ENCODE measurements around the gene GUK1.
"Not testable (repeated sequence)": the region's sequence is repeated elsewhere in the genome, so short reads cannot be mapped to it uniquely, and the experiment has no call there.

GUK1 gene

GRCh38 chr1:228105270-228105995 lies 34.6 kb upstream of the GUK1 start:
- DNase-seq, result no peak

GRCh38 chr1:228105996-228106799 lies 33.9 kb upstream of the GUK1 start:
- DNase-seq, result no peak

GRCh38 chr1:228106800-228107054 lies 33.4 kb upstream of the GUK1 start:
- DNase-seq, result no peak

- no peak for DNase-seq
These were observed 32.4 kb upstream of the GUK1 start for GRCh38 chr1:228107636-228108035.

GRCh38 chr1:228108055-228108690 lies 31.9 kb upstream of the GUK1 start:
- no peak for DNase-seq

- DNase-seq, result no peak
These were observed 31.4 kb upstream of the GUK1 start for GRCh38 chr1:228108742-228109072.

GRCh38 chr1:228109073-228109961 lies 30.8 kb upstream of the GUK1 start, which contains the start of gene MRPL55:
TSS of gene MRPL55 (minus strand) at chr1:228109299. CDS start at chr1:228108260, 1,039 bp downstream.
- DNase-seq, result peak; percentile 95

GRCh38 chr1:228109962-228110488 lies 30.1 kb upstream of the GUK1 start:
- no peak for DNase-seq

- DNase-seq, result no peak
These were observed 29.5 kb upstream of the GUK1 start for GRCh38 chr1:228110556-228110955.

- DNase-seq, result not testable (repeated sequence)
These were observed 28.8 kb upstream of the GUK1 start for GRCh38 chr1:228111315-228111714.

GRCh38 chr1:228112167-228112566 lies 27.9 kb upstream of the GUK1 start:
- DNase-seq, result no peak

GRCh38 chr1:228112617-228113016 lies 27.5 kb upstream of the GUK1 start:
- no peak for DNase-seq

- DNase-seq, result no peak
These were observed 25.3 kb upstream of the GUK1 start for GRCh38 chr1:228114827-228115226.

- no peak for DNase-seq
These were observed 22.7 kb upstream of the GUK1 start for GRCh38 chr1:228117335-228117734.

GRCh38 chr1:228118040-228118439 lies 22.0 kb upstream of the GUK1 start:
- DNase-seq, result no peak

GRCh38 chr1:228120351-228120750 lies 19.7 kb upstream of the GUK1 start:
- no peak for DNase-seq

- no peak for DNase-seq
These were observed 19.1 kb upstream of the GUK1 start for GRCh38 chr1:228120857-228121489.

GRCh38 chr1:228122921-228123441 lies 17.1 kb upstream of the GUK1 start:
- no peak for DNase-seq

GRCh38 chr1:228123505-228123904 lies 16.6 kb upstream of the GUK1 start:
- no peak for DNase-seq

- DNase-seq, result no peak
These were observed 14.9 kb upstream of the GUK1 start for GRCh38 chr1:228125185-228125584.

GRCh38 chr1:228131766-228132165 lies 8.3 kb upstream of the GUK1 start:
- DNase-seq, result no peak

- DNase-seq, result no peak
These were observed 5.5 kb upstream of the GUK1 start for GRCh38 chr1:228134591-228134990.

Measured in T1000 (cell line).